Panc1 (cell line): ENCODE results near the gene DNM3.

ENCODE experiments used
- CTCF ChIP-seq: fragments of 450-650 bp; IDR thresholded peaks from 2 replicates; pipeline ENCODE4 v1.5.1; 2017; ENCODE audit warnings: mild to moderate bottlenecking
- POLR2AphosphoS5 ChIP-seq: IDR thresholded peaks from 2 replicates; pipeline ENCODE4 v1.6.1; 2012; ENCODE audit warnings: mild to moderate bottlenecking, low read depth, low read length, moderate library complexity

- TF ChIP-seq CTCF (no peak), POLR2AphosphoS5 (no peak)
These were observed 369.9 kb downstream of the DNM3 start for GRCh38 chr1:172211221-172211620.
